HG03280 (cell line): ENCODE measurements around the gene PPP1CC.
"Not testable (repeated sequence)": the region's sequence is repeated elsewhere in the genome, so short reads cannot be mapped to it uniquely, and the experiment has no call there.

Experiments
- ATAC-seq: cut with Tn5 transposase; IDR thresholded peaks from one replicate; pipeline ENCODE4 v1.9.1; 2021; ENCODE audit warnings: mild to moderate bottlenecking, moderate library complexity; ENCODE audit not compliant: unreplicated experiment

Gene PPP1CC

DNA sequence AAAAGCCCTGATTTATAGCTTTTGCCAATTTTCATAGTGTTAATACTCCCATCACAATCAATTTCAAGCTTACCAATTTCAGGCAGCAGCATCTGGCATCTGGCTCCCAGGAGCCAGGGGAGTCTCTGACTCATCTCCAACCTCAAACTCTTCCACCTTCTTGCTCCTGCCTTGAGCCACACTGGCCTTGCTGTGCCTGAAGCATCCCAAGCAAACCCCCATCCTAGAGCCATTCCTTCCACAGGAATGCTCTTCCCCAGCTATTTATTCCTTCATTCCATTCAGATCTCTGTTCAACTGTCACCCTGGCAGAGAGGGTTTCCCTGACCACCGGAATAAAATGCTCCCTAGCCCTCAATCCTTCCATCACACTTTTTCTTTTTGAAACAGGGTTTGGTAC lies 13.9 kb upstream of the PPP1CC start:
- no peak for ATAC-seq

DNA sequence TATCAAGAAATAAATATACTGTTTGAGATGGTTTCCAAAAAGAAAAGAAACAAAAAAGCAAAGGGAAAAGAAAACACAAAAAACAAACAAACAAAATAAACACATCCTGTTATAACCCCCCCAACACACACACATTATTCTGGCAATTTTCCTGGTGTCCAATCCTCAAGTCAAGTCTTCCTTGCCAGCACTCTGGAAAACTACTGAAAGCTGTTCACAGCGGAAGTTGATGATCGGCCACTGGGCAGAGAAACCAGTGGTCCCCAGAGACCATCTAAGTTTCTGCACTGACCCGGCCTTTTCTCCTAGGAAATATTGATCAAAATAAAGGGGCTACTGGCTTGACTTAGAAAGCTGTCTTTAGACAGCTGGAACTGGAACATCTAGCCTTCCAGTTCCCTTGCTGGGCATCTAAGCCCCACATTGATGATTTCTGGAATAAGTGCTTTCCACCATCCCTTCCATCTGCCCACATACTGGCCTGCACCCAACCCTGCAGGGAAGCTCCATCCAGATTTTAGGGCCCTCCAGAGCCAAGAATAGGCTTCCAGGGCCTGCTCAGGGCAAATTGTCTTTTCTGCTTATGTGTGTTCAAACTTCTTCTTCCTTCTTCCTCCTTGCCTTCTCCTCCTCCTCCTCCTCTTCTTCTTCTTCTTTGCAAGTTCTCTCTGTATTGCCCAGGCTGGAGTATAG lies 11.6 kb upstream of the PPP1CC start:
- ATAC-seq = no peak

DNA sequence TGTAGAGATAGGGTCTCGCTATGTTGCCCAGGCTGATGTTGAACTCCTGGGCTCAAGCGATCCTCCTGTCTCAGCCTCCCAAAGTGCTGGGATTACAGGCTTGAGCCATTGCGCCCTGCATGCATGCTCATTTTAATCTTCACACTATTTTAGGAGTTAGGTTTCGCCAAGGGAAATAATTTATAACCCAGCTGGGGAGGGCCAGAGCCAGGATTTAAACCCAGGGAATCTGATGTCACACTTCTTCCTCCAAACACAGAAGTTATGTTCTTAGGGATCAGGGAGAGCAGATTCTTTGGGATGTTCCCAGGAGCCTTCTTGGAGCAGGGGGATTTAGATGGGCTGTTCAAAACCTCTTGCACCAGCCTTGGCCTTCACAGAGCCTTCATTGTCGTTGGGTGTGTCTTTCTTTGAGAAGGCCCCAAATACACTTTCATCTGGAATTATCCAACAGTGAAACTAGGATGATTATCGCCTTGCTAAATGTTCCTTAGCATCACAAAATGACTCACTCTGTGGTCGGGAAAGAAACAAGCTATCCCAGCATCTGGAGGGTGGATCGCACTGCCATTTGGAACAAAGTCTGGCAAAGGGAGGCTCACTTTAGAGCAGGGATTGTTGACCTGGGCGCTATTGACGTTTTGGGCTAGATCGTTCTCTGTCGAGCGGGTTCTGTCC lies 8.2 kb upstream of the PPP1CC start:
- no peak for ATAC-seq

DNA sequence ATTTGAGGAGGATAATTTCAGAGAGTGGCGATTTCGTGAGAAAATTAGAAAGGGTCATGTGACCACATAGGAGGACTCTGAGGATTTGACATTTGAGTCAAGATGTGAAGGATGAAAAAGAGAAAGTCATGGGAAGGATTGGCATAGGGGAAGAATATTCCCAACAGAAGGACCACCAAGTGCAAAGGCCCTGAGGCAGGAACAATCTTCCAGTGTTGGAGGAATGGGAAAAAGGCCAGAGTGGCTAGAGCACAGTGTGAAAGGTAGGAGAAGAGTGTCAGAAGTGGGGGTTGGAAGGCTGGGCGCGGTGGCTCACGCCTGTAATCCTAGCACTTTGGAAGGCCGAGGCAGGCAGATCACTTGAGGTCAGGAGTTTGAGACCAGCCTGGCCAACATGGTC lies 3.9 kb upstream of the PPP1CC start:
- ATAC-seq = no peak

DNA sequence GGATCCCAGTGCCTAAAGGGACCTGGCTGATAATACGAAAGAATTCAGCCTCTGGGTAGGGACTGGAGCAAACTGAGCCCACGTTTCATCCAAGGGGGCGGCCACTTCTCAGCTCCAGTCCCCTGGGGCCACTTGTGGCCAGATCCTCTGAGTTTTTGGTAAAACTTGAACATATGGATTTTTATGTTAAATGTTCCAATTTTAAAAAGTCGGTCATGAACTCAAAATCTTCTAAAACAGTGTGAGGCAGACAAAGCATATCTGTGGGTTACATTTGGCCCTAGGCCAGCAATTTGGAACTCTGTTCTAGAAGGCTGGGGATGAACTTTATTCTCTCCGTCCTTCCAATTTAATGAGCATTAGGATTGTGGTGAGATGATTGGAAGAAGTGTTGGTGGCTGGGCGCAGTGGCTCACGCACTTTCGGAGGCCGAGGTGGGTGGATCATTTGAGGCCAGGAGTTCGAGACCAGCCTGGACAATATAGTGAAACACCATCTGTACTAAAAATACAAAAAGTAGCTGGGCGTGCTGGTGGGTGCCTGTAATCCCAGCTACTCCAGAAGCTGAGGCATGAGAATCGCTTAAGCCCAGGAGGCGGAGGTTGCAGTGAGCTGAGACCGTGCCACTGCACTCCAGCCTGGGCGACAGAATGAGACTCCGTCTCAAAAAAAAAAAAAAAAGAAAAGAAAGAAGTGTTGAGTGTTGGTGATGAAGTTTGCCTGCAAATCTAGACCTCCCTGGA lies 3.0 kb upstream of the PPP1CC start:
- no peak for ATAC-seq

DNA sequence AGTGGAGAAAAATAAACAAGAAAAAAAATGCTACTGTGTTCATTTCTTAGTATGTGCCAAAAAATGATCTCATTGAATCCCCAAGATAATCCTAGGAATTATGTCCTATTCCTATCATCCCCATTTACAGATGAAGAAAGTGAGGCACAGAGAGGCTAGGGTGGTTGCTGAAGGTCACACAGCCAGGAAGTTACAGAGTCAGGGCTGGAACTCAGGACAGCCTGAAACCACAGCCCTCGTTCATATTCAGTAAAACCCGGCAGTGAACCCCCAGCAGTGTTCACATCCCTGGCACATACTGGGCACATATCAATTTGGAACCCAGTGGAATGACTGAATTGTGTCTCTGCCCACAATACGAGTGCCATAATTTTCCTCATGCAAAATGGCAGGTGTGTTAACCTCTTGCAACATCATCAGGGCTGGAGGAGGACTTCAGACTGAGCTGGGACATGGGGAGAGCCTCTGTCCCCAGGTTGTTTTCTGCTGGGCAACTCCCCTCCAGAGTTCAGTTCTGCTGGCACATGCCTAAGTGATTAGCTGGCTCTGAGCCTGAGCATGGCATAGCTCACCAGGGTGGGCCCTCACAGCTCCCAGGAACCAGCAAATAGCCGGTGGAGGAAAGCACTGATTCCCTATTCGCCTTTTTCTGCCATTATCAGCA lies 2.0 kb upstream of the PPP1CC start:
- ATAC-seq = no peak

DNA sequence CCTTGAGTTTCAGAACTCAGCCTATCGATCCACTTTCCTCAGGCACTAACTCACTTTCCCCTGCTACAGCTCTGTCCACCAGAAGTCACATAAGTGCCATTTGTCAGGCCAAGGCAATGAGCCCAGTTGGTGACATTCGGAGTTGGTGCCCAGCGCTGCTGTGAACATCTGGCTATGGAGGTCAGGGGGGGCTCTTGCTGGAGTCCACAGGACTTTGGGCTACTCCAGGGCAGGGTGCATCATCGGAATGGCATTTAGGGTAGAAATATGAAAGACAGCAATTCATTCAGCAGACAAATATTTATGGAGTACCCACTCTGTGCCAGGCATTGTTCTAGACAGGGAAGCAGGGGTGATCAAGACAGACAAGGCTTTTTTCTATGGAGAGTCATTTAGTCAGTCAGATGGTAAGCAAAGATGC lies 1.5 kb upstream of the PPP1CC start:
- no peak for ATAC-seq

DNA sequence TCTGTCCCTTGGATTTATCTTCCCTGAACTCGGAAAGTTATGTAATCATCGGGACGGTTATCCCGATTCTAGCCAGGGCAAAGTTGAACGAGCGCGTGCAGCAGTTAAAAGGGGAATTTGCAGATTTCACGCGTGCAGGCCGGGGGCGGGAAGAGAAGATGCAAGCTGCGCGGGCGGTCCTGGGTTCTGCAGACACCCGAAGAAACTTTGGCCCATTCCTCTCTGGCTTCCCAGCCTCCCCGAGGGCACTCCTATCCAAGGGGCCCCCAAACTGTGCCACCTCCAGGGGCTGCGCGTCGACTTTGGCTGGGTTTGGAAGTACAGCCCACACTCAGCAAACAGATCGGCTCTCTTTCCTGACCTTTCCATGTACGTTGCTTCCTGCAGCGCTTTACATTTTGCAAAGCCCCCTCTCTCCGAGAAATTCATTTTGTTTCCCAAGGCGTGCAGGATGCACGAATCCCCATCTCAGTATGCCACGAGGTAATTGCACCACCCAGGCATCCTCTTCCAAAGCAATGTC lies 941 bp upstream of the PPP1CC start:
- ATAC-seq = no peak

DNA sequence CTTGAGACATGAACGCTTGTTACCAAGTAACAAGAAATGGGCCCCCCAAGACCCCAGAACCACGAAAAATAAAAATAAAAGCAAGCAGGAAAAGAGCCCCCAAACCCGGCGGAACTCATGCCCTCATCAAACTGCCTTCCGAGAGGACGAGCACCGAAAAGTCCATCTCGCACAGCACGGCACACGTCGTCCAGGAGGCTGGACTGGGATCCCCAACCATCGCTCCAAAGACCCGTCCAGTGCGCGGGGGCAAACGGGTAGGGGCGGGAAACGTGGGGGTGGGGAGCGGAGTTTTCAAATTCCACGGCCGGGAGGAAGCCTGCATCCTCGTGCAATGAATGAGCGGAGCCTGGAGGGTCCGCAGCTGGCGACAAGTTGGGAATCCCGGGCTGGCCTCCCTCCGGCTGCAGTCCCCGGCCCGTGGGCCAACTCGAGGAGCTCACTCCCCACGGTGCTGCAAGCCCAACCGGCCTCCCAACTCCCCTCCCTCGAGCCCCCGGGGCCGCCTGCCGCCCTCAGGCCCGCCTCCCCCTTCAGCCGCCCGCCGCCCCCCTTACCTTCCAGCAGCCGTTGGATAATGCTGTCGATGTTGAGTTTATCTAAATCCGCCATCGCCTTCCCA lies 484 bp downstream of the PPP1CC start:
- ATAC-seq = peak; percentile 14

DNA sequence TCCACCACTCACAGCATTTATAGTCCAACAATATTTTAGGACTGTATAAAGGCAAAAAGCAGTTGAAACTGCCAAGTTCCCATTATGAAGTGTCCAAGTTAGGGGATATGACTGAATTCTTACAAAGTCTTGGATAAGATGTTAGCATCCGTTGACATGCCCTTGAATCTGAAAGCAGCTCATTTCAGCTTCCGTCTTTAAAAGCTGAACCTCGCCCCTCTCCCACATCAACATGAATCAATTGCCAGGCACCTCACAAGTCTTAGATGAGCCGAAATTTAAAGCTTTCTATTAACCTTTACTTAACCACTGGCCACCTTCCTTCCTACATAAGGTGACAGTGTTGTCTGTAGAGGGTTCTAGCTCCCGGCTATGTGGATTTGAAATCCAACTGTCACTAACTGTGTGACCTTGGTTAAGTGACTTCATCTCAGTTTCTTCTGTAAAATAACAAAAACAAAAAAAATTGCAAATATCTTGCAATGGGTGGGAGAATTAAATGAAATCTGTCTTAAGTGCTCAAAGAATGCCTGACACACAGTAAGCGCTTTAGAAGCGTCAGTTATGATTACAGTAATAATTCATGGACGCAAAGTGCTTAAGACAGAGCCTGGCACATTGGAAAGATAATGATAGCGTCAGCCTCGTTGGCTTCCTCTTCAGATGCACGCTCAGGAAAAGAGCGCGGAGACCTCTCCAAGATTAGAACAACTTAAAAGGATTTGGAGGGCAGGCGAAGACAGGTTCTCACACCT lies 1.2 kb downstream of the PPP1CC start:
- no peak for ATAC-seq

DNA sequence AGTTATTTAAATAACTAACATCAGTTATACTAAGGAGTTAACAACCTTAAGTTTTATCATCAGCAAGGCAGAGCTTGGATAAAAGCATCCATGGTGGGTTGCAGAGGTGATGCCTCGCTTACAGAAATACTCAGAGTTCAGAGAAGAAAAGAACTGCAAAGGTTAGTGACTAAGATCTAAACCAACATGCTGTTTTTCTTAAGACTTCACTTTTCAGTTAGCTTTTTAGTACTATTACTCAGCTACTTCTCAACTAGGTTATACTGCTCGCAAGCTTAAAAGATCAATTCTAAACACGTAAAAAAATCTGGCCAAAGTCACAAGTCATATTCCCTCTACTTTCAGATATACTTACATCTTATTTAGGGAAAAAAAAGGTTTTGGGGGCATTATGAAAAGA lies 2.8 kb downstream of the PPP1CC start:
- ATAC-seq = no peak

DNA sequence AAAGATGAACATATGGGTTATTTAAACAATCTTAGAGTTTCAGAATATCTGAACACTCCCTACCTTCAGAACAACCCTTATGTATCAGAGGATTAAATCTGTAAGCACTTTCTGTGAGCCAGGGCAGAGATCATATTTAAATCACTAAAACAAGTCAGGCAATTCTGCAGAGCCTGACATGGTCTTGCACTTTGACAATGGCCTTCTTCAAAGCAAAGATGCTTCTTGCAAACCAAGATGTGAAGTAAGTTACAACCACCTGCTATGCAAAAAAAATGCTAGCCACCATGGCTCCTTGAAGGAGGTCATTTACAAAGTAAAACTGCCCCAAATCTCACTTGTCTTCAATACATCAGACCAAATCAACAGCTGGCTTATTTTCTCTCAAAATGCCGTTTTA lies 3.2 kb downstream of the PPP1CC start:
- no peak for ATAC-seq

DNA sequence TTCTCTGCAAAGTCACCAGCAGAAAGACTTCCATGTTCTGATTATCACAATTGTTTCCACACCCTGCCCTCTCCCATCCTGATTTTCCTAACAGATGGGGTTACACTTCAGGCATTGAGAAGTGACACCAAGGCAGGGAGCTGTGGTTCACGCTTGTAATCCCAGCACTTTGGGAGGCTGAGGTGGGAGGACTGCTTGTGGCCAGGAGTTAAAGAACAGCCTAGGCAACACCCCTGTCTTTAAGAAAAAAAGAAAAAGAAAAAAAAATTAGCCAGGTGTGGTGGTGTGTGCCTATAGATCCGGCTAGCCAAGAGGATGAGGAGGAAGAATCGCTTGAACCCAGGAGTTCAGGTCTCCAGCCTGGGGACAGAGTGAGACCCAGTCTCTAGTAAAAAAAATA lies 5.2 kb downstream of the PPP1CC start:
- ATAC-seq = no peak

DNA sequence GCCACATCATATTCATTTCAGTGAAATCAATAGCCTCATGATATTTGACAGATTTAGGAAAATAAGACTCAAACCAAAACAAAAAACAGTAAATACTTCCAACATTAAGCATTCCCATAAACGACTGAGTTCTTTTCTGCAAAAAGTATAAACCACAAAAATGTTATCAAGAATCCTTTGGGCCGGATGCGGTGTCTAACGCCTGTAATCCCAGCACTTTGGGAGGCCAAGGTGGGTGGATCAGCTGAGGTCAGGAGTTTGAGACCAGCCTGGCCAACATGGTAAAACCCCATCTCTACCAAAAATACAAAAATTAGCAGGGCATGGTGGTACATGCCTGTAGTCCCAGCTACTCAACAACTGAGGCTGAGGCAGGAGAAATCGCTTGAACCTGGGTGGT lies 5.7 kb downstream of the PPP1CC start:
- ATAC-seq = not testable (repeated sequence)

DNA sequence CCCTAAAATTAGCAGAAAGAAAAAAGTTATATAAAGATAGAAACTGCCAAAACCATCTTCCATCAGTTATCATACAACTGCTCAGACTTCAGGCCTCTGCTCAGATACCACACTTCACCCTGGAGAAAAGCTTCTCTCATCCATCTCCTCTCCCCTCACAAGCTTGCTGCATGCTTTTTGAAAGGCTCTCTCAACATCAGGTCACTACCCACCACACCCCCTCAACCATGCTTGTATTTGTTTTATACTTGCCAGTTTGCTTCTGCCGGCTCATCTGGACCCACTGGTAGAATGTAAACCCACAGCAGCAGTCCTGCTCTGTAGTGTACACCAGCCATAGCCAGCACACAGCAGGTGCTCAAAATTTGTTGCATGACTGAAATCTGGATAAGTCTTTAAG lies 8.8 kb downstream of the PPP1CC start:
- ATAC-seq = no peak

DNA sequence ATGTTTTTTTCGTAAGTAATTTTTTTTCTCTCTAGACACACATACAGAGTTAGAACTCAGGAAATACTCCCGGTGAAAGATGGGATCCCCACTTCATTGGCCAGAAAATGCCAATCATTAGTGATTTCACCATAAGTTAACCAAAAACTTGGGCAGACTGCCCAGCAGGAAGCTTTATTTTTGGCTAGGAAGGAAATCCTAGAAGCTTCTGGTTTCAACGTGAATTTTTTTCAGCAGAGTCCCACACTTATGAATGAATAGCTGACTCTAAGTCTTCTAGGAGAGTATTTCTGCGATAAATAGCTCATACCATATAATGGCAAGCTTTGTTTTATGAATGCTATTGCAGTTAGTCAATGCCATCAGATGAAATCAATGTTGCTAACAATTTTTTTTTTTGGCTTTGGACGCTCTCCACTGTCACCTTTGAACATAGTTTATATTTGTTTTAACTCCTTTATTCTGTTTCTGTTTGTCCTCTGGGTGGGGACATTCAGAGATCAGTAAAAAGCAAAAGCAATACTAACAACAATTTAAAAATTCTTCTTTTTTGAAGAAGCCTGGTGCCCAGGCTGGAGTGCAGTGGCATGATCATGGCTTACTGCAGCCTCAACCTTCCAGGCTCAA lies 9.5 kb downstream of the PPP1CC start:
- no peak for ATAC-seq

DNA sequence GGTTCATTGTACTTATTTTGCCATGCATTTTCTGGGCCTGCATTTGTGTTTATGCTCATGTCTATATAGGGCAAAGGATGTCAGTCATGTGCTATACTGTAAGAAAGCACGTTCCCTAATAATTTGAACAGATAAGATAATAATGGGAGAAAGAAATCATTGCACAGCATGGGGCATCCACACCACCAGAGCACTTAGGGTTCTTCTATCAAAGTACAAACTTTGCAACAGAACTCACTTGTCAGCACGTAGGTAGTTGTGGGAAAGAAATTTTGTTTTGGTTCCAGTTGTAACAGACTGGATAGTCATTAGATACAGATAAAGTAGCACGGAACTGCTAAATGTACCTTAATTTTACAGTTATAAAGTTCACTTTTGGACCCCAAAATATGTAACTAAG lies 10.1 kb downstream of the PPP1CC start:
- no peak for ATAC-seq

DNA sequence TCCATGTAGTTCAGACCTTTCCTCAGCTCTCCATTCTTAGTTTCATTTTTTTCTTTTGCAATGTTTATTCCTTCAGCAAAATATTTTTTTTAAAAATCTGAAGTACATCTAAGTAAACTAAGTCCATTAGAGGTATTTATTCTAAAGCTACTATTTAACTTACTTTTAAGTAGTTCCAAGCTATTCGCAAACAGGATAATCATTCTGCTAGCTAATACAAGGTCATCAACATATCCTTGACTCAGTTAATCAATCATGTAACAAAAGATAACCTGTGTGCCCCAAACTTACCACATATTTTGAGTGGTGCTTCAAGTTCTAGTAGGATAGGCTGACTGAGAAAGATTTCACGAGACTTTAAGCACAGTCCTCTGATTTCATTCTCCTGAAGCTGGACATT lies 11.2 kb downstream of the PPP1CC start:
- no peak for ATAC-seq

DNA sequence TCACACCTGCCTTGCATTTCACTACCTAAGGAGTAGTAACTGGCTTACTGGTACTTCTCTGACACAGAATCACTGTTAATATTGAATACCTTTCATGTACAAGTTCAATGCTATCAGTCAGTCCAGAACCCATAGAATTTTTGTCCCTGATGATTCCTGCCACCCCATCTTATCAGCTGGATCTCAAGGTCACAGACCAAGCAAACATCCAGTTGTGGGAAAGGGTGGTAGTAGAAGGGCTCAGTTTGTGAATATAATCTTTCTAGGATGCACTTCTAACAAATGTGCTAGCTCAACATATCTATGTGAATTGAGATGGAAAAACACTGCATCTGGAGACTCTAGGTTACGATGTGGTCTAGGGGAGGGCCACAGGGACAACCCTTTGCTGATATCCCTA lies 14.1 kb downstream of the PPP1CC start:
- no peak for ATAC-seq
